GM19099 (cell line): ENCODE results near the gene CD99.

Experiments
- POLR2A ChIP-seq: IDR thresholded peaks from 3 replicates; pipeline ENCODE4 v1.6.1; 2011; ENCODE audit warnings: low read depth; ENCODE audit not compliant: insufficient read length; ENCODE audit errors: extremely low read depth

Gene CD99

DNA sequence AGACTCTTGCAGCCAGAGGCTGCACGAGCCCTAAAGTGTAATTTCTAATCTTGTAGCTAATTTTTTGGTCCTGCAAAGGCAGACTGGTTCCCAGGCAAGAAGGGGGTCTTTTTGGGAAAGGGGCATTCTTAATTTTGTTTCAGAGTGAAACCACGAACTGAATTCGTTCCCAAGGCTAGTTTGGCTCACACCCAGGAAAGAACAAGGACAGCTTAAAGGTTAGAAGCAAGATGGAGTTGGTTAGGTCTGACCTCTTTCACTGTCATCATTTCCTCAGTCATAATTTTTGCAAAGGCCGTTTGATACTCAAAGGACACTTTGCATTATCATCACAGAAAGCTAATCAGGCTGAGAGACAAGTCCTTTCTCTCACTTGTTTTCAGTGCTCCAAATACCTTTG lies 91.7 kb downstream of the CD99 start:
- no peak for TF ChIP-seq POLR2A

DNA sequence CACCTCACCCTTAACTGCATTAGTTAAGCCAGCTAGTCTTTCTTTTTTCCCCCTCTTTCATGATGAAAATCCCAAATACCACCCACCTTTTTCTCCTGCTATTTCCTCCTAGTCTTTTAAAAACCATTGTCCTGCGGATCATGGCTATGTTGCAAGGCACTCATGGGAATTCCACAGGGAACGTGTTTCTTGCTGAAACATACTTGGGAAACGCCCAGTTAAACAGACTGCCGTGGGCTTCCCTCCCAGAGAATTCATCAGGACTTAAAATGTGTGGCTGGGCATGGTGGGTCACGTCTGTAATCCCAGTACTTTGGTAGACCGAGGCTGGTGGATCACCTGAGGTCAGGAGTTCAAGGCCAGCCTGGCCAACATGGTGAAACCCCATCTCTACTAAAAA lies 92.9 kb downstream of the CD99 start:
- no peak for TF ChIP-seq POLR2A

DNA sequence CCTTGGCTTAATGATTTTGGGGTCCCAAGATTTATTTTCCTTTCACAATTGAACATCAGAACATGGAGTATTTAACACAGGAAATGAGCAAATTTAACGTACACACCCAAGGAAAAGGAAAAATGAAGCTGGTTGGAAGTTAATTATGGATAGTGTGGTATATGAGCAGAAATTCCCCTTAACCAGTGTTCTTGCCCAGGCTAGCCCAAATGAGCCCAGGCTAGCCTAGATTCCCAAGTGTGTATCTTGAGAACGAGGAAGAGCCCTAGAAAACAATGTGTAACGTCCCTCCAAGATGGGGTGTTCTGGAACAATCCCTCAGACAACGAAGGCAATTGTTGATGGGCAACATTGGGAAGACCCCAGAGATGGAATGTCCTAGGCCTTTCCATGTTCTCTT lies 94.4 kb downstream of the CD99 start:
- TF ChIP-seq POLR2A, result no peak

DNA sequence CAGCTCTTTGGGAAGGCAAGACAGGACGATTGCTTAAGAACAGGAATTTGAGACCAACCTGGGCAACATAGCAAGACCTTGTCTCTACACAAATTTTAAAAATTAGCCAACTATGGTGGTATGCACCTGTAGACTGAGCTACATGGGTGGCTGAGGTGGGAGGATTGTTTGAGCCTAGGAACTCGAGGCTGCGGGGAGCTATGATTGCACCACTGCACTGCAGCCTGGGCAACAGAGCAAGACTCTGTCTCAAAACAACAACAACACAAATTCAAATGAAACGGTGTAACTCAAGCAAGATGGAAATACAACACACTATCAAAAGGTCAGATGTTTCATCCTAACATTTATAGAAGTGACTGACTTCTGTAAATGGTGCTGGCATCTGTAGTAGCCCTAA lies 97.9 kb downstream of the CD99 start:
- TF ChIP-seq POLR2A, result no peak

DNA sequence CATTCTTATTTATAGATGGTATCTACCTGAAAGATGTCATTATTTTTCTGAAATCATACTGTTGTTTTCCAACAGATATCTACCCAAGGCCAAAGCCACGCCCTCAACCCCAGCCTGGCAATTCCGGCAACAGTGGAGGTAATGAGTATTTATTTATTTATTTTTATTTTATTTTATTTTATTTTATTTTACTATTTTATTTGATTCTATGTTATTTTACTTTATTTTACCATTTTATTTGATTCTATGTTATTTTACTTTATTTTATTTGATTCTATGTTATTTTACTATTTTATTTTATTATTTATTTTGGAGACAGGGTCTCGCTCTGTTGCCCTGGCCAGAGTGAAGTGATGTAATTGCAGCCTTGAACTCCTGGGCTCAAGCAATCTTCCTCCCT lies 98.5 kb downstream of the CD99 start:
- no peak for TF ChIP-seq POLR2A
